GM12878 (cell line): ENCODE results near the gene SPDYA.

ENCODE experiments used
- CBFB ChIP-seq: IDR thresholded peaks from 2 replicates; pipeline ENCODE4 v1.6.1; 2016; ENCODE audit warnings: antibody characterized with exemption, low read depth
- CEBPB ChIP-seq, 2 experiments: fragments of 150-350 bp in 1 of 2; IDR thresholded peaks; 2 replicates each; pipeline ENCODE4 v1.6.1; 2012 to 2014; ENCODE audit warnings: low read depth in 2 of 2, low read length in 2 of 2, borderline replicate concordance in 1 of 2, inconsistent platforms in 1 of 2
- CHD2 ChIP-seq: IDR thresholded peaks from 2 replicates; pipeline ENCODE4 v1.6.1; 2011; ENCODE audit warnings: low read depth, low read length, improper control_type of control experiment, borderline replicate concordance
- HDAC2 ChIP-seq: fragments of 200-600 bp; sonication (generic); IDR thresholded peaks from 2 replicates; pipeline ENCODE4 v1.6.1; 2017
- RAD21 ChIP-seq: IDR thresholded peaks from 2 replicates; pipeline ENCODE4 v1.6.1; 2011; ENCODE audit warnings: mild to moderate bottlenecking, low read depth, low read length, moderate library complexity; ENCODE audit not compliant: insufficient read depth
- RCOR1 ChIP-seq: conservative IDR thresholded peaks from 2 replicates; pipeline ENCODE4 v1.6.1; 2012; ENCODE audit warnings: low read depth, low read length, improper control_type of control experiment
- ZNF274 ChIP-seq: IDR thresholded peaks from one replicate; pipeline ENCODE4 v1.8.0; 2011; ENCODE audit not compliant: insufficient read length, insufficient read depth
- TF ChIP-seq, protein P1 (sequence below): fragments of 450-650 bp; IDR thresholded peaks from 2 replicates; pipeline ENCODE4 v1.6.1; 2016; ENCODE audit warnings: mild to moderate bottlenecking, moderate library complexity, borderline replicate concordance
- TF ChIP-seq, protein P2 (sequence below): fragments of 450-650 bp; IDR thresholded peaks from 2 replicates; pipeline ENCODE4 v1.6.1; 2017; ENCODE audit warnings: mild to moderate bottlenecking, moderate library complexity
- TF ChIP-seq, protein P3 (sequence below), 3 experiments: IDR thresholded peaks in 2 of 3; conservative IDR thresholded peaks in 1 of 3; 2 replicates each; pipeline ENCODE4 v1.5.1; 2011; ENCODE audit warnings: low read depth in 3 of 3, low read length in 3 of 3, mild to moderate bottlenecking in 3 of 3, control low read depth in 2 of 3, moderate library complexity in 2 of 3, inconsistent platforms in 1 of 3, mixed read lengths in 1 of 3; ENCODE audit not compliant: control insufficient read depth in 2 of 3, insufficient read depth in 1 of 3; ENCODE audit errors: extremely low read depth in 1 of 3
- TF ChIP-seq, protein P4 (sequence below): IDR thresholded peaks from 2 replicates; pipeline ENCODE4 v1.6.1; 2012; ENCODE audit warnings: mild to moderate bottlenecking, low read depth, low read length
- TF ChIP-seq, protein P5 (sequence below): fragments of 450-650 bp; IDR thresholded peaks from 2 replicates; pipeline ENCODE4 v1.6.1; 2017; ENCODE audit warnings: mild to moderate bottlenecking, low read depth, inconsistent platforms; ENCODE audit not compliant: poor library complexity, severe bottlenecking

DNA sequence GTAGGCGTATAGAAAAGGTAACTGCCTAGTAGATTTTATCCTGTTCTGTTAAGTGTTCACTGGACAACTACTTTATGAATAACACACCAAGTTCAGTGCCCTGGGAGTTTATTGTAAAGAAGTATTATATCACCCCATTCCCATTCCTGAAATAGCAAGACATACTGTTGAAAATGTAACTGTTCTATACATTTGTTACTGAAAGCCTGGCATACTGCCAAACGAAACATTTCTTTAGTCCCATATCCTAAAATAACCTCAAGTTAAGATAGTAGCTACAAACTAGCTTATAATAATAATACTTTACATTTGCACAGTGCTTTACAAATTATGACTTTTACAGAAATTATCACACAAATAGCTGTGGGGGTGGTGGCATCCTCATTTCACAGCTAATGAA lies 25.1 kb downstream of the SPDYA start:
- no peak for TF ChIP-seq CBFB
- TF ChIP-seq, protein P1, sequence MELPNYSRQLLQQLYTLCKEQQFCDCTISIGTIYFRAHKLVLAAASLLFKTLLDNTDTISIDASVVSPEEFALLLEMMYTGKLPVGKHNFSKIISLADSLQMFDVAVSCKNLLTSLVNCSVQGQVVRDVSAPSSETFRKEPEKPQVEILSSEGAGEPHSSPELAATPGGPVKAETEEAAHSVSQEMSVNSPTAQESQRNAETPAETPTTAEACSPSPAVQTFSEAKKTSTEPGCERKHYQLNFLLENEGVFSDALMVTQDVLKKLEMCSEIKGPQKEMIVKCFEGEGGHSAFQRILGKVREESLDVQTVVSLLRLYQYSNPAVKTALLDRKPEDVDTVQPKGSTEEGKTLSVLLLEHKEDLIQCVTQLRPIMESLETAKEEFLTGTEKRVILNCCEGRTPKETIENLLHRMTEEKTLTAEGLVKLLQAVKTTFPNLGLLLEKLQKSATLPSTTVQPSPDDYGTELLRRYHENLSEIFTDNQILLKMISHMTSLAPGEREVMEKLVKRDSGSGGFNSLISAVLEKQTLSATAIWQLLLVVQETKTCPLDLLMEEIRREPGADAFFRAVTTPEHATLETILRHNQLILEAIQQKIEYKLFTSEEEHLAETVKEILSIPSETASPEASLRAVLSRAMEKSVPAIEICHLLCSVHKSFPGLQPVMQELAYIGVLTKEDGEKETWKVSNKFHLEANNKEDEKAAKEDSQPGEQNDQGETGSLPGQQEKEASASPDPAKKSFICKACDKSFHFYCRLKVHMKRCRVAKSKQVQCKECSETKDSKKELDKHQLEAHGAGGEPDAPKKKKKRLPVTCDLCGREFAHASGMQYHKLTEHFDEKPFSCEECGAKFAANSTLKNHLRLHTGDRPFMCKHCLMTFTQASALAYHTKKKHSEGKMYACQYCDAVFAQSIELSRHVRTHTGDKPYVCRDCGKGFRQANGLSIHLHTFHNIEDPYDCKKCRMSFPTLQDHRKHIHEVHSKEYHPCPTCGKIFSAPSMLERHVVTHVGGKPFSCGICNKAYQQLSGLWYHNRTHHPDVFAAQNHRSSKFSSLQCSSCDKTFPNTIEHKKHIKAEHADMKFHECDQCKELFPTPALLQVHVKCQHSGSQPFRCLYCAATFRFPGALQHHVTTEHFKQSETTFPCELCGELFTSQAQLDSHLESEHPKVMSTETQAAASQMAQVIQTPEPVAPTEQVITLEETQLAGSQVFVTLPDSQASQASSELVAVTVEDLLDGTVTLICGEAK = no peak
- TF ChIP-seq, protein P2, sequence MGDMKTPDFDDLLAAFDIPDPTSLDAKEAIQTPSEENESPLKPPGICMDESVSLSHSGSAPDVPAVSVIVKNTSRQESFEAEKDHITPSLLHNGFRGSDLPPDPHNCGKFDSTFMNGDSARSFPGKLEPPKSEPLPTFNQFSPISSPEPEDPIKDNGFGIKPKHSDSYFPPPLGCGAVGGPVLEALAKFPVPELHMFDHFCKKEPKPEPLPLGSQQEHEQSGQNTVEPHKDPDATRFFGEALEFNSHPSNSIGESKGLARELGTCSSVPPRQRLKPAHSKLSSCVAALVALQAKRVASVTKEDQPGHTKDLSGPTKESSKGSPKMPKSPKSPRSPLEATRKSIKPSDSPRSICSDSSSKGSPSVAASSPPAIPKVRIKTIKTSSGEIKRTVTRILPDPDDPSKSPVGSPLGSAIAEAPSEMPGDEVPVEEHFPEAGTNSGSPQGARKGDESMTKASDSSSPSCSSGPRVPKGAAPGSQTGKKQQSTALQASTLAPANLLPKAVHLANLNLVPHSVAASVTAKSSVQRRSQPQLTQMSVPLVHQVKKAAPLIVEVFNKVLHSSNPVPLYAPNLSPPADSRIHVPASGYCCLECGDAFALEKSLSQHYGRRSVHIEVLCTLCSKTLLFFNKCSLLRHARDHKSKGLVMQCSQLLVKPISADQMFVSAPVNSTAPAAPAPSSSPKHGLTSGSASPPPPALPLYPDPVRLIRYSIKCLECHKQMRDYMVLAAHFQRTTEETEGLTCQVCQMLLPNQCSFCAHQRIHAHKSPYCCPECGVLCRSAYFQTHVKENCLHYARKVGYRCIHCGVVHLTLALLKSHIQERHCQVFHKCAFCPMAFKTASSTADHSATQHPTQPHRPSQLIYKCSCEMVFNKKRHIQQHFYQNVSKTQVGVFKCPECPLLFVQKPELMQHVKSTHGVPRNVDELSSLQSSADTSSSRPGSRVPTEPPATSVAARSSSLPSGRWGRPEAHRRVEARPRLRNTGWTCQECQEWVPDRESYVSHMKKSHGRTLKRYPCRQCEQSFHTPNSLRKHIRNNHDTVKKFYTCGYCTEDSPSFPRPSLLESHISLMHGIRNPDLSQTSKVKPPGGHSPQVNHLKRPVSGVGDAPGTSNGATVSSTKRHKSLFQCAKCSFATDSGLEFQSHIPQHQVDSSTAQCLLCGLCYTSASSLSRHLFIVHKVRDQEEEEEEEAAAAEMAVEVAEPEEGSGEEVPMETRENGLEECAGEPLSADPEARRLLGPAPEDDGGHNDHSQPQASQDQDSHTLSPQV = no peak
- TF ChIP-seq, protein P3, sequence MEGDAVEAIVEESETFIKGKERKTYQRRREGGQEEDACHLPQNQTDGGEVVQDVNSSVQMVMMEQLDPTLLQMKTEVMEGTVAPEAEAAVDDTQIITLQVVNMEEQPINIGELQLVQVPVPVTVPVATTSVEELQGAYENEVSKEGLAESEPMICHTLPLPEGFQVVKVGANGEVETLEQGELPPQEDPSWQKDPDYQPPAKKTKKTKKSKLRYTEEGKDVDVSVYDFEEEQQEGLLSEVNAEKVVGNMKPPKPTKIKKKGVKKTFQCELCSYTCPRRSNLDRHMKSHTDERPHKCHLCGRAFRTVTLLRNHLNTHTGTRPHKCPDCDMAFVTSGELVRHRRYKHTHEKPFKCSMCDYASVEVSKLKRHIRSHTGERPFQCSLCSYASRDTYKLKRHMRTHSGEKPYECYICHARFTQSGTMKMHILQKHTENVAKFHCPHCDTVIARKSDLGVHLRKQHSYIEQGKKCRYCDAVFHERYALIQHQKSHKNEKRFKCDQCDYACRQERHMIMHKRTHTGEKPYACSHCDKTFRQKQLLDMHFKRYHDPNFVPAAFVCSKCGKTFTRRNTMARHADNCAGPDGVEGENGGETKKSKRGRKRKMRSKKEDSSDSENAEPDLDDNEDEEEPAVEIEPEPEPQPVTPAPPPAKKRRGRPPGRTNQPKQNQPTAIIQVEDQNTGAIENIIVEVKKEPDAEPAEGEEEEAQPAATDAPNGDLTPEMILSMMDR (IDR thresholded peaks at IDR 0.05 in 2 of 3, conservative IDR thresholded peaks at IDR 0.05 in 1 of 3; ENCODE audit: control insufficient read depth in 2 of 3, extremely low read depth in 1 of 3, insufficient read depth in 1 of 3, low read depth in 3 of 3, low read length in 3 of 3) = no peak
- TF ChIP-seq, protein P4, sequence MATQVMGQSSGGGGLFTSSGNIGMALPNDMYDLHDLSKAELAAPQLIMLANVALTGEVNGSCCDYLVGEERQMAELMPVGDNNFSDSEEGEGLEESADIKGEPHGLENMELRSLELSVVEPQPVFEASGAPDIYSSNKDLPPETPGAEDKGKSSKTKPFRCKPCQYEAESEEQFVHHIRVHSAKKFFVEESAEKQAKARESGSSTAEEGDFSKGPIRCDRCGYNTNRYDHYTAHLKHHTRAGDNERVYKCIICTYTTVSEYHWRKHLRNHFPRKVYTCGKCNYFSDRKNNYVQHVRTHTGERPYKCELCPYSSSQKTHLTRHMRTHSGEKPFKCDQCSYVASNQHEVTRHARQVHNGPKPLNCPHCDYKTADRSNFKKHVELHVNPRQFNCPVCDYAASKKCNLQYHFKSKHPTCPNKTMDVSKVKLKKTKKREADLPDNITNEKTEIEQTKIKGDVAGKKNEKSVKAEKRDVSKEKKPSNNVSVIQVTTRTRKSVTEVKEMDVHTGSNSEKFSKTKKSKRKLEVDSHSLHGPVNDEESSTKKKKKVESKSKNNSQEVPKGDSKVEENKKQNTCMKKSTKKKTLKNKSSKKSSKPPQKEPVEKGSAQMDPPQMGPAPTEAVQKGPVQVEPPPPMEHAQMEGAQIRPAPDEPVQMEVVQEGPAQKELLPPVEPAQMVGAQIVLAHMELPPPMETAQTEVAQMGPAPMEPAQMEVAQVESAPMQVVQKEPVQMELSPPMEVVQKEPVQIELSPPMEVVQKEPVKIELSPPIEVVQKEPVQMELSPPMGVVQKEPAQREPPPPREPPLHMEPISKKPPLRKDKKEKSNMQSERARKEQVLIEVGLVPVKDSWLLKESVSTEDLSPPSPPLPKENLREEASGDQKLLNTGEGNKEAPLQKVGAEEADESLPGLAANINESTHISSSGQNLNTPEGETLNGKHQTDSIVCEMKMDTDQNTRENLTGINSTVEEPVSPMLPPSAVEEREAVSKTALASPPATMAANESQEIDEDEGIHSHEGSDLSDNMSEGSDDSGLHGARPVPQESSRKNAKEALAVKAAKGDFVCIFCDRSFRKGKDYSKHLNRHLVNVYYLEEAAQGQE = no peak
- TF ChIP-seq, protein P5, sequence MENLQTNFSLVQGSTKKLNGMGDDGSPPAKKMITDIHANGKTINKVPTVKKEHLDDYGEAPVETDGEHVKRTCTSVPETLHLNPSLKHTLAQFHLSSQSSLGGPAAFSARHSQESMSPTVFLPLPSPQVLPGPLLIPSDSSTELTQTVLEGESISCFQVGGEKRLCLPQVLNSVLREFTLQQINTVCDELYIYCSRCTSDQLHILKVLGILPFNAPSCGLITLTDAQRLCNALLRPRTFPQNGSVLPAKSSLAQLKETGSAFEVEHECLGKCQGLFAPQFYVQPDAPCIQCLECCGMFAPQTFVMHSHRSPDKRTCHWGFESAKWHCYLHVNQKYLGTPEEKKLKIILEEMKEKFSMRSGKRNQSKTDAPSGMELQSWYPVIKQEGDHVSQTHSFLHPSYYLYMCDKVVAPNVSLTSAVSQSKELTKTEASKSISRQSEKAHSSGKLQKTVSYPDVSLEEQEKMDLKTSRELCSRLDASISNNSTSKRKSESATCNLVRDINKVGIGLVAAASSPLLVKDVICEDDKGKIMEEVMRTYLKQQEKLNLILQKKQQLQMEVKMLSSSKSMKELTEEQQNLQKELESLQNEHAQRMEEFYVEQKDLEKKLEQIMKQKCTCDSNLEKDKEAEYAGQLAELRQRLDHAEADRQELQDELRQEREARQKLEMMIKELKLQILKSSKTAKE = no peak
- TF ChIP-seq CEBPB (IDR thresholded peaks at IDR 0.05; ENCODE audit: borderline replicate concordance in 1 of 2, low read depth in 2 of 2, low read length in 2 of 2) = no peak
- TF ChIP-seq CHD2 = no peak
- no peak for TF ChIP-seq ZNF274
- no peak for TF ChIP-seq HDAC2
- TF ChIP-seq RAD21 = no peak
- TF ChIP-seq RCOR1 = no peak
